Loucy (cell line): Measurements from ENCODE around the gene MAP1B.

ENCODE experiments used
- H2AFZ ChIP-seq: fragments of 200-600 bp; sonication (generic); 2 replicates; pipeline ENCODE4 v1.6.0; 2016; ENCODE audit warnings: antibody characterized with exemption, mild to moderate bottlenecking, low read length, moderate library complexity
- H3F3A ChIP-seq: fragments of 200-600 bp; 2 replicates; pipeline ENCODE4 v1.6.0; 2016; ENCODE audit warnings: antibody characterized with exemption, low read depth, mild to moderate bottlenecking
- H3K27me3 ChIP-seq: fragments of 200-600 bp; sonication (generic); 2 replicates; pipeline ENCODE4 v1.6.1; 2014; ENCODE audit warnings: low read length, mild to moderate bottlenecking; ENCODE audit not compliant: insufficient read depth, poor library complexity, severe bottlenecking
- H3K36me3 ChIP-seq: fragments of 200-600 bp; sonication (generic); 2 replicates; pipeline ENCODE4 v1.6.1; 2016; ENCODE audit warnings: low read length; ENCODE audit not compliant: insufficient read depth
- H3K4me1 ChIP-seq: fragments of 200-600 bp; sonication (generic); 2 replicates; pipeline ENCODE4 v1.5.1; 2014; ENCODE audit warnings: low read length, mild to moderate bottlenecking; ENCODE audit not compliant: insufficient read depth, poor library complexity, severe bottlenecking
- H3K4me2 ChIP-seq: fragments of 200-600 bp; sonication (generic); 2 replicates; pipeline ENCODE4 v1.6.0; 2014; ENCODE audit warnings: antibody characterized with exemption, low read length, low read depth, mild to moderate bottlenecking; ENCODE audit not compliant: poor library complexity, severe bottlenecking
- H3K4me3 ChIP-seq: fragments of 200-600 bp; sonication (generic); 2 replicates; pipeline ENCODE4 v1.5.1; 2014; ENCODE audit warnings: low read length, mild to moderate bottlenecking, mixed read lengths; ENCODE audit not compliant: poor library complexity, severe bottlenecking
- H3K79me2 ChIP-seq: fragments of 200-600 bp; sonication (generic); 2 replicates; pipeline ENCODE4 v1.6.1; 2014; ENCODE audit warnings: low read length; ENCODE audit not compliant: insufficient read depth
- H3K9ac ChIP-seq: fragments of 200-600 bp; sonication (generic); 2 replicates; pipeline ENCODE4 v1.6.0; 2014; ENCODE audit warnings: mild to moderate bottlenecking, low read depth, low read length, moderate library complexity; ENCODE audit not compliant: poor library complexity, severe bottlenecking
- H3K9me2 ChIP-seq: fragments of 200-600 bp; sonication (generic); replicated peaks from 2 replicates; pipeline ENCODE4 v1.6.1; 2016; ENCODE audit warnings: low read depth, low read length, mixed read lengths
- H3K9me3 ChIP-seq: fragments of 200-600 bp; sonication (generic); 2 replicates; pipeline ENCODE4 v1.6.1; 2014; ENCODE audit warnings: mild to moderate bottlenecking, antibody characterized with exemption, low read length, low read depth; ENCODE audit not compliant: insufficient read depth
- H4K20me1 ChIP-seq: fragments of 200-600 bp; sonication (generic); 2 replicates; pipeline ENCODE4 v1.6.0; 2014; ENCODE audit warnings: antibody characterized with exemption, low read length, mild to moderate bottlenecking; ENCODE audit not compliant: insufficient read depth, poor library complexity, severe bottlenecking
- CTCF ChIP-seq: fragments of 200-600 bp; sonication (generic); conservative IDR thresholded peaks from 2 replicates; pipeline ENCODE4 v1.5.1; 2014; ENCODE audit warnings: mild to moderate bottlenecking, antibody characterized with exemption, low read length
- EZH2phosphoT487 ChIP-seq: fragments of 200-600 bp; IDR thresholded peaks from 2 replicates; pipeline ENCODE4 v1.6.1; 2018; ENCODE audit warnings: antibody characterized with exemption, mild to moderate bottlenecking, moderate library complexity, borderline replicate concordance

MAP1B gene

GRCh38 chr5:72199681-72200080, 92.4 kb downstream of the MAP1B start:
- TF ChIP-seq EZH2phosphoT487: no peak
- no peak for TF ChIP-seq CTCF
- no peaks in the 10 kb centered on the region for H4K20me1 ChIP-seq

GRCh38 chr5:72202331-72202825, 95.1 kb downstream of the MAP1B start:
- no peaks in the 10 kb centered on the region for H3K9me3 ChIP-seq
- H4K20me1 ChIP-seq: no peaks in the 10 kb centered on the region
- no peaks in the 10 kb centered on the region for H3K9me2 ChIP-seq
- no peaks in the 10 kb centered on the region for H3K79me2 ChIP-seq
- H2AFZ ChIP-seq: no peak overlapping the region
- H3F3A ChIP-seq: no peaks in the 10 kb centered on the region
- no peaks in the 10 kb centered on the region for H3K27me3 ChIP-seq
- H3K9ac ChIP-seq: no peak overlapping the region
- H3K36me3 ChIP-seq: no peaks in the 10 kb centered on the region
- TF ChIP-seq CTCF (no peak), EZH2phosphoT487 (no peak)
- no peak overlapping the region for H3K4me2 ChIP-seq
- H3K4me3 ChIP-seq: no peak overlapping the region
- H3K4me1 ChIP-seq: no peaks in the 10 kb centered on the region

More at GRCh38 chr5:72199681-72200080, 92.4 kb downstream of the MAP1B start:
- Histone ChIP-seq H3K79me2 (no peaks in the 10 kb centered on the region), H3K4me2 (no peak overlapping the region), H3K36me3 (no peaks in the 10 kb centered on the region), H3K4me1 (no peaks in the 10 kb centered on the region), H3K9me2 (no peaks in the 10 kb centered on the region), H3K4me3 (no peak overlapping the region), H3K9me3 (no peaks in the 10 kb centered on the region), H3F3A (no peaks in the 10 kb centered on the region), H3K9ac (no peak overlapping the region), H2AFZ (no peak overlapping the region), H3K27me3 (peaks cover 5% of the 10 kb centered on the region)

GRCh38 chr5:72203251-72203845, 96.1 kb downstream of the MAP1B start:
- Histone ChIP-seq H3F3A (no peaks in the 10 kb centered on the region), H3K4me2 (no peak overlapping the region), H3K9me2 (no peaks in the 10 kb centered on the region), H3K4me1 (no peaks in the 10 kb centered on the region), H3K9me3 (no peaks in the 10 kb centered on the region), H4K20me1 (no peaks in the 10 kb centered on the region), H3K9ac (no peak overlapping the region), H2AFZ (no peak overlapping the region), H3K27me3 (no peaks in the 10 kb centered on the region), H3K36me3 (no peaks in the 10 kb centered on the region), H3K79me2 (no peaks in the 10 kb centered on the region), H3K4me3 (no peak overlapping the region)
- TF ChIP-seq CTCF (no peak), EZH2phosphoT487 (no peak)
